ENCODE results near the gene TMEM272.
A peak's percentile ranks its signal among the peaks of the same experiment; 100 is the strongest.

TMEM272 gene

GRCh38 chr13:51797664-51798488, 47.1 kb downstream of the TMEM272 start:
- TF ChIP-seq CTCF (IDR thresholded peaks at IDR 0.05; ENCODE audit: low read depth, low read length, missing control alignments), result peak; percentile 41
- no peak for DNase-seq (ENCODE audit: extremely low read depth, low read depth)
- H3K4me3 ChIP-seq (replicated peaks; ENCODE audit: low read depth, low read length), result no peak overlapping the region

GRCh38 chr13:51796546-51796945, 48.4 kb downstream of the TMEM272 start:
- no peak overlapping the region for H3K4me3 ChIP-seq (replicated peaks; ENCODE audit: low read depth, low read length)
- no peak for TF ChIP-seq CTCF (IDR thresholded peaks at IDR 0.05; ENCODE audit: low read depth, low read length, missing control alignments)
- DNase-seq (ENCODE audit: extremely low read depth, low read depth), result no peak

GRCh38 chr13:51795419-51795818, 49.6 kb downstream of the TMEM272 start:
- TF ChIP-seq CTCF (IDR thresholded peaks at IDR 0.05; ENCODE audit: low read depth, low read length, missing control alignments), result no peak
- no peak for DNase-seq (ENCODE audit: extremely low read depth, low read depth)
- H3K4me3 ChIP-seq (replicated peaks; ENCODE audit: low read depth, low read length), result no peak overlapping the region

GRCh38 chr13:51794964-51795363, 50.0 kb downstream of the TMEM272 start:
- no peak for TF ChIP-seq CTCF (IDR thresholded peaks at IDR 0.05; ENCODE audit: low read depth, low read length, missing control alignments)
- DNase-seq (ENCODE audit: extremely low read depth, low read depth), result no peak
- no peak overlapping the region for H3K4me3 ChIP-seq (replicated peaks; ENCODE audit: low read depth, low read length)

- no peak overlapping the region for H3K4me3 ChIP-seq (replicated peaks; ENCODE audit: low read depth, low read length)
- DNase-seq (ENCODE audit: extremely low read depth, low read depth), result peak; percentile 42
- TF ChIP-seq CTCF (IDR thresholded peaks at IDR 0.05; ENCODE audit: low read depth, low read length, missing control alignments), result no peak
These were observed 51.3 kb downstream of the TMEM272 start for GRCh38 chr13:51793570-51794271.

GRCh38 chr13:51786425-51787265, 58.3 kb downstream of the TMEM272 start:
- TF ChIP-seq CTCF (IDR thresholded peaks at IDR 0.05; ENCODE audit: low read depth, low read length, missing control alignments), result no peak
- no peak for DNase-seq (ENCODE audit: extremely low read depth, low read depth)
- no peak overlapping the region for H3K4me3 ChIP-seq (replicated peaks; ENCODE audit: low read depth, low read length)
